Stimulated activated naive CD4-positive, alpha-beta T cell treated with Interleukin-2 at 50 U/mL for 16 hours (primary cell): ENCODE results near the gene ORC4.

Experiments used
- DNase-seq: peaks from one replicate; lab custom pipeline; 2025; lab: John Stamatoyannopoulos, UW

Gene ORC4

DNA sequence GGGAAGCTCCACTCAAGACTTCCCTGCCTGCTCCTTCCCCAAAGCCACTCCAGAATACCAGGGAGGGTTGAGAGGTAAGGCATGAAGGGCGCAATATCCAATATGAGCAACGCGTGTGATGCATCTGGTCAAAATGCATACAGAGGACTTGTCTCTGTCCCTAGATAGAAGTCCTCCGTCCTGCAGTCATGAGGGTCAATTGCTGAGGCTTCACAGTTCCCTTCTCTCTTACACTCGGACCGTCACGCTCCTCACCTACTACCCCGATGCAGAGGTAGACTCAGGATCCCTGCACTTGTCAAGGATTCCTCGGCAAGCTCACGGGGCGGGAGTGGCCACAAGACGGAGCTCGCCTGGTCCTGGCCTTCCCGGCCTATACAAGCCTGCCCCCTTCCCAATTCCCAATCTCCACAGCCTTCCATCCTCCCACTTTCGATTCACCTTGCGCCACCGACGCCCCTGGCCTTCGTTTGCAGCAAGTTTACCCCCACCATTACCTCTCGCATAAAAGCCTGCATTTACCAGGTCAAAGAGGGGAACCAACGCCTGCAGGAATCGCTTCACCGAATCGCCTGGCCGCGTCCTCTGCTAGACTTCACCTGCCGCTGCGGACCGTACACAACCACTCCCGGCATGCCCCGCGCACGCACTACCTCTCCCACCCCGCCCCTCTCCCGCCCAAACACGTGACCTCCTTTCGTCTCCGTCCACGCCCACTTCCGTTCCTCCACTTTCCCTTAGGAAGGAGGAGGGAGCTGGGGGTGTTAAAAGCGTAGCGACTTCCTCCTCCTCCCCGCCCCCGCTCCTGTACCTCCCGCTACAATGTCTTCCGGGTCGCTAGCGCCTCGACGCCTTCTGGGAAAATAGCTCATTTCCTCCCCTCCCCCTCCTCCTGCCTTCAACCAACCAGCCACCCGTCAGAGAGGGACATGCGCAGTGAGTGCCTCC, at the start of gene ORC4:
Gene ORC4 (minus strand): TSS at position 627 of the 948 bp plus-strand sequence. CDS start 44,779 bp downstream, outside the sequence.
- DNase-seq: peak; percentile 98

DNA sequence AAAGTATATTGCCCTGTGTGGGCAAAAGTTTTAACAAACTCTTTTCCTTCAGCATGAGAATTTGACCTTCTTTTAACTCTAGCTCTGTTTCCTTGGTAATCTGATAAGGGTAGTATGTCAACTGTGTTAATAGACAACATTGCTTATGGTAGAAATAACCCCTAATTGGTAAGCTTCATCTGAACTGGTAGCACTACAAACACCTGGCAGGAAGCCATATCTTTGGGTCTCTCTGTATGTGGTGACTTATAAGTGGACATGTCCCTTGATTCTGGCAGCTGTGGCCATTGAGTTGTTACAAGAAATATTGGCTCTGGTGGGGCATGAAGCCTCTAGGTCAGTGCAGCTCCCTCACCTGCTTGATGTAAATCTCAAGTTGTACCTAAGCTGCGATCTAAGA, 47.3 kb upstream of the ORC4 start:
- no peak for DNase-seq

DNA sequence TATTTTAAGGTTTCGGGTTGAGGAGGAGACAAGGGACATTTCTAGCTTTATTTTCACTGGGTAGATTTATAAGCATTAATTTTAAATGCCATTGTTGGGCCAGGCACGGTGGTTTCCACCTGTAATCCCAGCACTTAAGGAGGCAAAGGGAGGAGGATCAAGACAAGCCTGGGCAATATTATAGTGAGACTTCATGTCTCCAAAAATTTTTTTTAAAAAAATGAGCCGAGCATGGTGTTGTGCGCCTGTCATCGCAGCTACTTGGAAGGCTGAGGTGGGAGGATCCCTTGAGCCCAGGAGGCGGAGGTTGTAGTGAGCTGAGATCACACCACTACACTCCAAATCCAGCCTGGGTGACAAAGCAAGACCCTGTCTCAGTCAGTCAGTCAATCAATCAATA, 45.4 kb upstream of the ORC4 start:
- no peak for DNase-seq

DNA sequence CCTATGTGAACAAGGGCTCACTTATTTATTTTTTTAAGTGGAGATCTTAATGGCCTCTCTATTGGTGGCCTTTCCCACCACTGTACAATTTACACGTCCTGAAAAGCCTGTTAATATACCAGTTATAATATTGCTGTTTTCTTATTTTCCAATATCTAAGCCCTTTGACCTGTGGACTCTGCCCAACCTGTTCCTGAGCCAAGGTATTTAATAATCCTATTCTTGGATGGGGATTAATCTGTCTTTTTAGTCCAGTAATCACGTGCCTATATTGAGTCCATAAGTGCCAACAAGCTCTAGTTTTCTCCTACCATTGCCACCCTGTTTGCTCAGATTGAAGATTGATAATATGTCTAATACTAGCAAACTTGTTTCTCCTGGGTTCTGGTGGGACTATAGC, 43.1 kb upstream of the ORC4 start:
- no peak for DNase-seq

DNA sequence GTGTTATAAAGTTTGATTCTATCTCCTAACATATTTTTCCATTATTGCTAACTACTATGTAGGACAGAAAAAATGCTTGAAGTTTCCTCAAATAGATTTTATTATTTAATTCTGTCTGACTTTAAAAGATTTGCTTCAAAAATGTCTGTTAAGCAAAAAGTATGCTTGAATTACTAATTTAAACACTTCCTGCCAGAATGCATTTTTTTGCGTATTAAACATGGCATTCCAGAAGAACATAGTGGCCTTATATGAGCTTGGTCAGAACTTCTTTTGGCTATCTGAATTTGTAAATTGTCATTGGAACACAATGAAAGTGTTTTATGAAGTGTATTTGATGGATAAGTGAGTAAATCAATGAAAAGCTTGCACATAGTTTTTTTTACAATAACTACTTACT, 38.1 kb upstream of the ORC4 start:
- DNase-seq: no peak

DNA sequence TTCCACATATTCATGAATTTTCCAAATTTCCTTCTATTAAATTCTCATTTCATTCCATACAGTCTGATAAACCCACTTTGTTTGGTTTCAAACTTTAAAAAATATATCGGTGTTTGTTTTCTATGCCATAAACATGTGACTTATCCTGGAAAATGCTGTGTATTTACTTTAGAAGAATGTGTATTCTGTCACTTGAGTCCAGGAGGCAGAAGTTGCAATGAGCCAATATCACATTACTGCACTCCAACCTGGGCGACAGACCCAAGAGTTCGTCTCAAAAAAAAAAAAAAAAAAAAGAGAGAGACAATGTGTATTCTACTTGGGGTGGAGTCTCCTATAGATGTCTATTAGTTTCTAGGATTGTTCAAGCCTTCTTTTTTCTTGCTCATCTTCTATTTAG, 32.1 kb upstream of the ORC4 start:
- no peak for DNase-seq

DNA sequence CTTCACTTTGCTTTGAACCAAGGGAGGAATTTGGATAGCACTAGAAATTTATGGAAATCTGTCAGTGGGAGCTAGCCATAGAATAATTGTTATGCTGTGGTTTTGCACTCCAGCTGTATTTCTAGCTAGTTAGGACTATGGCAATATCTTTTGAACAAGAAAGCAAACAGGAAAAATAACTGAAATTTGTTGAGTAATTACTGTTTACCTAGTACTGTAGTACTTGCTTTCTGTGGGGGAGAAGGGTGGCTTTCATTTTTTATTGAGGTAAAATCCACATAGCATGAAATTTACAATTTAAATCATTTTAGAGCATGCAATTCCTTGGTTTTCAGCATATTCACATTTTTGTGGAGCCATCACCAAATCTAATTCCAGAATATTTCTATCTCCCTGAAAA, 28.7 kb upstream of the ORC4 start:
- DNase-seq: no peak

DNA sequence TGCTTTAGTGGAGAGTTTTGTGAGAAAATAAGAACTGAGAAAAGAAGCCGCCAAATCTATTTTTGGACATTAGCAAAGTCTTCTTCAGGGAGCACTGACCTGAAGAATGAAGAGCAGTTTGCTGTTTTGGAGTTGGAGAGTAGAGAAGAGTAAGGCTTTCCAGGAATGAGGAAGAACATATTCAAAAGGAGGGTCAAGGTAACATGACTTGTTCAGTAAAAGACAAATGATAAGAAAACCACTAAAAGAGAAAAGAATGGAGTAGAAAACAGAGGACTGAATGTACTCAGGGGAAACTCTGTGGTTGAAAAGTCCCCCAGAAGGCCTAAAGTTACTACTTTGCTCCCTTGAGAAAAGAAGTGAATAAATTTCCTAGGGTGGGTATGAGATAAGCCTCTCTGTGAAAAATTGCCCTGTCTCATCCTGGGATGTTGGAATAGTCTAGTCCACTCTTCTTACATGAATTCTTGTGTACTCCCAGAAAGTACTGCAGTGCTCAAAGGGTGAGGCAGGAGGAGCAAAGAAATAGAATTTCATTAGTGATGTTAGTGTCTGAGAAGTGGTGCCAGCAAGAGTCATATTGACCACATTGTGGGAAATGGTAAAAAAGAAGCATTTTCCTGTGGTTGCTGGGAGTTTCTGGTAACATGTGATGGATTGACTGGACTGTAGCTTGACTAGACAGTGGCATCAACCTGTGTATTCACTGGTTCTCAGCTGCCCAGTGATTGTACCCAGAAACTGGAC, 28.1 kb upstream of the ORC4 start:
- no peak for DNase-seq

DNA sequence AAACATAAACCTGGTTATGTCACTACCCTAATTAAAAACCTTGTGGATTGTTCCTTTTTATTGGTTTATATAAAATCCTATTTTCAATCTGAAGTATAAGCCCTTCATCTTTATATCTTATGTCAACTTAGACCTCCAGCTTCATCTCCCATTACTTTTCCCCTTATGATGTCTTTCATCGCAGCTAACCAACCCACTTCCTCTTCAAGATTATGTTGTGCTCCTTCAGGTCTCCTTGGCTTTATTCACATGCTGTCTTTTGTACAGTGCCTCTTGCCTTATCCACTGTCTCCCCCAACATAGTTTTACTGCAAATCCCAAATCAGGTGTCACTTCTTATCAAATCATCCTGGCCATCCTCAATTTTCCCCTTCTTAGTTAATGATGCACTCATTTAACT, 26.3 kb upstream of the ORC4 start:
- DNase-seq: no peak

DNA sequence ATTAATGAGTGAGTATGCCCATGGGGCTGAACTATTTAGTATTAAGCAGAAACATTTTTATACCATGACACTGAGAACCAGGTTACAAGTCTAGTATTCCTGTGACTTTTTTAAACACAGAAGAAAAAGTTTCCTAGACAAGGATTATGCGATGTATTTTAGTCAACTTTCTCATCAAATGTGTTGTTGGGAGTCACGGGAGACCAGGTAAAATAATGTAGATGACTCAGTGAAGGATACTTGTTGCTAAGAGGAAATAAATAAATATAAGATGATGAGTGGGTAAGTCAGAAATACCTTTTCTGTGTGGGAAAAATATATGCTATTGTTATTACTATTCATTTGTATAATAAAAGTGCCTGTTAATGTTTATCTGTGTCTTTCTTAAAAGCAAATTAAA, 23.8 kb upstream of the ORC4 start:
- no peak for DNase-seq

DNA sequence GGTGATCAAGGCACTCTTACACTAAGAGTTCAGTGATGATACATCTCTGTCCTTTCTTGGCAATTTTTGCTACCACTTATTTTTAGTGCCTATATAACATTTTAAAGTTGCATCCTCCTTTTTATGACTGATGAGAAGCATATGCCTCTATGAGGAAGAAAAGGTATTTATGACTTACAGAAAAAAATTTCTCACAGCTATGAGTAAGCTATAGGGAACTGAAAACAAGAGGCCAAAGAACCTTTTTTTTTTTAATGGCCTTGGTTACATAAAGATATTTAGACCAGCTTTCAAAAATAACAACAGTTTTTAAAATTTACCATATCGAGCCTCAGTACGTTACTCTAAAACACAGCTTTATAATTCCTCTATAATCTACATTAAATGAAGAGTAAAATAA, 21.7 kb upstream of the ORC4 start:
- DNase-seq: no peak

DNA sequence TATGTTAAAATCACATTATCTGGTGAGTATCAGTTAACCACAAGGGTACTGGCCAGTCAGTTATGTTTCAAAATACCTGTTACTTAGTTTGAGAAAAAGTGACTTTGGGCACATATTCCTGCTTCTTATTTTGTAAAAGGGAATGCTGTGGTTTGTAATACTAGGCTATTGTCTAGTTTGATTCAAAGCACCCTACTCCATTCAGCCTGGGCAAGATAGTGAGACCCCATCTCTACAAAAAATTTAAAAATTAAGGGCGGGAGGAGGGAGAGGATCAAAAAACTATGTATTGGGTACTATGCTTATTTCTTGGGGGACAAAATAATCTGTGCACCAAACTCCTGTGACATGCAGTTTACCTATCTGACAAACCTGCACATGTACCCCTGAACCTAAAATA, 19.2 kb upstream of the ORC4 start:
- DNase-seq: no peak

DNA sequence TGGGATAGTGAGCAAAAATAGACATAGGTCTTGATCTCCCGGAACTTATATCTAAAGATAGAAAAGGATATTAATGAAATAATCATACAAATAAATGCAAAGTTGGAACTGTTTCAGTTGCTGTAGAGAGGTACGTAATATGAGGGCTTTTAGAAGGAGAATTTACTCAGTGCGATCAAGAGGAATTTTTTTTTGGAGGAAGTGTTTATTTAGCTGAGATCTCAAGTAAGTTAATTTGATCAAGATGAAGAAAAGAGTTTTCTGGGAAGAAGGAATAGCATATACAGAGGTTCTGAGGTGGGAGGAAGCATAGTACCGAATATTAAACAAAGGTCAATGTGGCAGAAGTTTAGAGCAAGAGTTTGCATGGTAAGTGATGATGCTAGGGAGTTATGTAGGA, 11.7 kb upstream of the ORC4 start:
- no peak for DNase-seq

DNA sequence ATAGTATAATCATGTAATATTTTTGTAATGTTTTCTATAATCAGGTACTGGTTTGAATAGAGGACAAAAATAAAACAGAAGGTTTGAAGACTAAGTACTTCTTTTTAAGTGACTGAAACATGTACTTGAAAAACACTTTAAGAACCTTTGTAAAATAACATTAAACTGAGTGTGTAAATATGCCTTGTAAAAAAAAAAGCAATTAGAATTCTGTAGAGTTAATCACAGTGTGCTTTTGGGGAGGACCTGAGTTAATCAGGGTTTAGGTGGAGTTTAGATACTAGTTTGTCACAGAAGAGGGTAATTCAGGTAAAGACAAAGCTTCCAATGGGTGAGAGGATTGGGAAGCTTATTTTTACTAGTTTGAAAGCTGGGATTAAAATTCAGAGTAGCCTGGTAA, 10.6 kb upstream of the ORC4 start:
- DNase-seq: no peak

DNA sequence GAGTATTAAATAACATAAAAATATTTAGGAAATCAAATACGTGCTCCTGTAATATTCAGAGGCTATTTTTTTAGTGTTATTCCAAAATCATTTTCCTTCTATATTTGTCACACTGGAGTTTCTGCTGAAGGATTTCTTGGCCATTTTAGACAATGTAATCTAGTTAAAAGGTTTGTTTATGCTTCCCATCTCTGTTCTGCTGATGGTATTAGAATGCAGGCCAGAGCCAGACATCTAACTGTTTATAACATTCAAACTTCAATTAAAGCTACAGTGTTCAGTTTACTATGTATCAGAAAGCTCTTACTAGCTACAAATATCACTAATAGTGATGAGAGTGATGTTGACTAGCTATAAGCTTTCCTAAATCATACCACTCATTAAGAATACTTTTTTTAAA, 8.2 kb upstream of the ORC4 start:
- DNase-seq: no peak

DNA sequence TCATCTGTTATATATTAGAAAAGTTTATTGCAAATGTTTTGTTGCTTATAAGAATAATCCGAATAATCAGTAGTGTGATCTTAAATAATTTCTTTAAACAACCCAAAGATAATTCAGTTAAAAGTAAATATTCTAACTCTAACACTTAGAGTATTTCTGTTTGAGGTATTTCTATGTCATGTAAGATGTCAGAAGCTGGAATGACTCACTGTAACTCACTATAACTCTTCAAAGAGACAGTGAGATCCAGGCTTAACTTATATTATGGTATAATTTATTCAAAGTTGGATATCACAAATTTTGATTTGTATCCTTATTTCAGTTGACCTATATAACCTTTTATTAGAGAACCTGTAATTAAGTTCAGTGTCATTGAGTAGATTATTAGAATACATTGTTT, 7.3 kb upstream of the ORC4 start:
- DNase-seq: no peak

DNA sequence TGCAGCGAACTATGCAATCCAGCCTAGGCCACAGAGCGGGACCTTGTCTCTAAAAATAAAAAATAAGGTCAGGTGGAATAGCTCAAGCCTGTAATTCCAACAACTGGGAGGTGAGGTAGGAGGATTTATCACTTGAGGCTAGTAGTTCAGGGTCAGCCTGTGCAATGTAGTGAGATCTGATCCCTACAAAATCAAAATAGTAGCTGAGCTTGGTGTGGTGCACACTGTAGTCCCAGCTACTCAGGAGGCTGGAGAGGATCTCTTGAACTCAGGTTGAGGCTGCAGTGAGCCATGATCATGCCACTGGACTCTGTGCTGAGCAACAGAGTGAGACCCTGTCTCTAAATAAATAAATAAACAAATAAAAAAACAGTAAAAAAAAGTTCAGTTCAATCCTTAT, 6.0 kb upstream of the ORC4 start:
- DNase-seq: no peak

DNA sequence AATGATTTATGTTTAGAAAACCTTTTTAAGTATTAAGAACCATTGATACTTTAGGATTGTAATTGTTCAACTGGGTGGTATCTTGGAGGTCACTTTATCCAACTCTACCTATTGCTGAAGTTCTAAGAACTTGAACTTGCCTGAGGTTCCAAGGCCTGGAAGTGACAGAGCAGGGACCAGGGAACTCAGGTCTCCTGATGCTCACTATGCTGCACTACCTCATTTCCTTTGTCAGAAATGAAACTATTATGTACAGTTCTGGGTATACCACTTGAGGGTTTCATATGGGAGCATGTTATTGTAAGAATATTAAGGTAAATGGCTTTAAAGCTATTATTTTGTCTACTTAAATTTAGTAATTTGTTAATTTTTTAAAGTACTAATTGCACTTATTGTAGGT, 3.3 kb upstream of the ORC4 start:
- DNase-seq: no peak

DNA sequence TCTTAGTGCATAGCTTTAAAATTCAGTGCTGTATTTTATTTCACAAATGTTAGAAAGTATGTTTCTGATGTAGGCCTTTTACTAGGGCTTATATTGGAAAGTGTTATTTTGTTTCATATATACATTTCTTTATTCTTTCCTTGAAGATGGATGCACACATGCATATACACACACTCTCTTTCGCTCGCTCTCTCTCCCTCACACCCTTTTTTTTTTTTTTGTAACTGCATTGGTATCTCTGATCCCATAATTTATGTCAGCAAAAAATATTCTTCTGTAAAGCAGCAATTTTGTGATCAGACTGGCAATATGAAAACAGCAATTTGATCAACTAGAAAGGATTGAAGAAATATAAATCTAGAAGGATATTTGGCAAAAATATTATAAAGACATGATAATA, 2.3 kb upstream of the ORC4 start:
- no peak for DNase-seq

DNA sequence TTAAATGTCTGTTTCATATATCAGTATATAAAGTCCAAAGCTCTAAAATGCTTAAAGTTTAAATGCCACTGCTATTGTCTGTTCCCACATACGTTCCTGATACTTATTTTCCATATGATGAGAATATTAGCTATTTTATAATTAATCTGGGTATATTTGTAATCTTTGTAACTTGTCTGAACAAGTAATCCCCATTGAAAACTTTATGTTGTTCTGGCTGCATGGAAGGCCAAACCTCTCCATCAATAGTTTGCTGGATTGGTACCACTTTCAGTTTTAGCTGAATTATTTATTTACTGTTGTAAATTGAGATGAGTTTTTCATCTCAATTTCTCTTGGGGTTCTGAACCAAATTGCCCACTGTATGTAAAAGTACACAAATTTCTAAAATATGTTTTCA, 1.8 kb upstream of the ORC4 start:
- DNase-seq: no peak

DNA sequence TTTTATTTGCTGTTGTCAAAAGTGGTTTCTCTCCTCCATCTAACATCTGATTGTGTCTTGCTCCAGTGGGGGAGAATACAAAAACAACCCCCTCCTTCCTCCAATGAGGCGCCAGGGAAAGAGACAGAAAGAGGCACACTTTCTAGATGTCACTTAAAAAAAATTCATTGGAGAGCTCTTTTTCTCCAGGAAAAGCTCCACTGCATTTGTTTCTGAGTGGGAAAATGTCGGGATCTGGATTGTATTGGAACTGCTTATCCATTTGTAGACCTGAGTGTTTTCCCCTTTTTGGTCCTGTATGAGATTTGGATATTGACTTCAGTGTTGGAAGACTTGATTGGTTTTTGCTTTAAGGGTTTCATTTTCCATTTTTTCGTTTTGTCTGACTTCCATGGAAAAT, 1.3 kb upstream of the ORC4 start:
- no peak for DNase-seq

DNA sequence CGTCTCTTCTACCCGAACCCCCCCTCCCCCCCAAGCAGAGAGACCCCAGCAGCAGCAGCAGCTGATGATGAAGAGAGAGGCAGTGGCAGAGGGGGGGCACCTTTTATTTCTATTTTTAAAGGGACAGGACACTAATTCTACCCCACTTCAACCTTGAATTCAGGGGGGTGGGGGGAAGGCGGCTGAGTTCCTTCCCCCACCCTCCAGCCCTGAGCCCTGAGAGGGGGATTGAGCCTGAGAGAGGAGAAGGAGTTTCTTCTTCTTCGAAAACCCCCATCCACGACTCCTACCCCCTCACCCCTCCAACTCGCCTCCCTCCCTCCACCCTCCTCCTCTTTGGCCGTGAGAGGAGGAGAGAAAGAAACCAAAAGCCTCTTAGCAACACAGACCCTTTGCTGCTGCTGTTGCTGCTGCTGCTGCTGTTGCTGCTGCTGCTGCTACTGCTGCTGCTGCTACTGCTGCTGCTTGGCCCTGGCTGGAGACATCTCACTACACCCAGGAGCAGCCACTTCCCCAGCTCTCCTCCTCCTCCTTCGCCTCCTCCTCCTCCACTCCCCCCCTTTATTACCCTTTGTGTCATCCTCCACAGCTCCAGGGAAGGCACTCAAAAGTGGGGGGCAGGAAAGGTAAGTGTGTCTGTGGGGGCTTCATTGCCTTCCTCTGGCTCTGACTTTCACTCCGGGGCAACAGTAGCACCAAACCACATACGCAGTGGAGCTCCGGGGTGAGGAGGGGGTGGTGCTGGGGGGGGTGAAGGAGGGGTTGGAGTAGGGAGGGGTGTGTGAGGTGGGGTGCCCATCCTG, 723 bp upstream of the ORC4 start, which contains the start of gene MBD5:
Gene MBD5 (plus strand): TSS at position 33 of the 803 bp plus-strand sequence.
- DNase-seq: peak; percentile 60
